ENCODE measurements around the gene CEACAM16.

GRCh38 chr19:44726465-44726864 is 27.5 kb downstream of the CEACAM16 start:
- TF ChIP-seq CTCF (IDR thresholded peaks at IDR 0.05 in 2 of 3, conservative IDR thresholded peaks at IDR 0.05 in 1 of 3; ENCODE audit: borderline replicate concordance in 1 of 3, insufficient read depth in 1 of 3, low read depth in 2 of 3, low read length in 2 of 3), result no peak
- TF ChIP-seq POLR2A (IDR thresholded peaks at IDR 0.05; ENCODE audit: borderline replicate concordance, extremely low read depth, insufficient read depth, insufficient read length), result no peak
- no peak for TF ChIP-seq YY1 (IDR thresholded peaks at IDR 0.05; ENCODE audit: extremely low read depth, insufficient replicate concordance, low read depth, low read length)
- TF ChIP-seq MAX (IDR thresholded peaks at IDR 0.05), result no peak
- TF ChIP-seq EGR1 (IDR thresholded peaks at IDR 0.05; ENCODE audit: low read depth), result no peak

Measured in HCT116 (cell line).